AG09309 (cell line): Measurements from ENCODE around the gene DROSHA.

Experiments
- DNase-seq: peaks from one replicate; pipeline ENCODE4 v3.0.0-alpha.2; 2010; ENCODE audit warnings: low read depth
- H3K4me3 ChIP-seq: 2 replicates; pipeline ENCODE4 v1.5.1; 2011; ENCODE audit warnings: mild to moderate bottlenecking, low read depth, low read length, moderate library complexity; ENCODE audit not compliant: control insufficient read depth
- CTCF ChIP-seq: IDR thresholded peaks from 2 replicates; pipeline ENCODE4 v1.5.1; 2011; ENCODE audit warnings: mild to moderate bottlenecking, low read depth, low read length, inconsistent platforms; ENCODE audit not compliant: insufficient read depth, control insufficient read depth; ENCODE audit errors: missing control alignments

Gene DROSHA

GRCh38 chr5:31449174-31449573 is 82.7 kb downstream of the DROSHA start:
- no peak for TF ChIP-seq CTCF
- H3K4me3 ChIP-seq, result no peak overlapping the region
- peak; percentile 8 for DNase-seq

GRCh38 chr5:31445041-31445600 is 86.8 kb downstream of the DROSHA start:
- no peak for DNase-seq
- no peak for TF ChIP-seq CTCF

GRCh38 chr5:31443572-31443971 is 88.3 kb downstream of the DROSHA start:
- H3K4me3 ChIP-seq, result no peak overlapping the region
- no peak for DNase-seq
- TF ChIP-seq CTCF, result no peak

More at GRCh38 chr5:31445041-31445600, 86.8 kb downstream of the DROSHA start:
- no peak overlapping the region for H3K4me3 ChIP-seq

GRCh38 chr5:31442058-31442745 is 89.7 kb downstream of the DROSHA start:
- no peak for DNase-seq
- no peak overlapping the region for H3K4me3 ChIP-seq
- TF ChIP-seq CTCF, result no peak

- no peak for DNase-seq
- TF ChIP-seq CTCF, result no peak
- no peak overlapping the region for H3K4me3 ChIP-seq
These were observed 95.0 kb downstream of the DROSHA start for GRCh38 chr5:31436851-31437250.

GRCh38 chr5:31435730-31436129 is 96.2 kb downstream of the DROSHA start:
- no peak for DNase-seq
- no peak overlapping the region for H3K4me3 ChIP-seq
- no peak for TF ChIP-seq CTCF
